Peyer's patch (tissue), 4 donors: ENCODE results near the gene SNX12. TPM values are rescaled to one million over a fixed set of nuclear protein-coding genes. Genes with fewer than 3 reads are reported as not detected.

Source experiments
- DNase-seq, 3 donors: peaks; one replicate each; pipeline ENCODE4 v3.0.0-alpha.2; 2017 to 2019
- H3K27ac ChIP-seq, 4 donors: fragments of 200-600 bp; sonication (generic); one replicate each; pipeline ENCODE4 v1.5.1; 2016 to 2019
- H3K27me3 ChIP-seq, 2 donors: fragments of 200-600 bp; sonication (generic); one replicate each; pipeline ENCODE4 v1.5.1; 2019
- H3K36me3 ChIP-seq, 3 donors: fragments of 200-600 bp; sonication (generic); one replicate each; pipeline ENCODE4 v1.5.1; 2016 to 2019
- H3K4me1 ChIP-seq, 4 donors: fragments of 200-600 bp; sonication (generic); one replicate each; pipeline ENCODE4 v1.5.1; 2016 to 2019
- H3K4me3 ChIP-seq, 4 donors: fragments of 200-600 bp; sonication (generic); 1 replicate in 3 of 4; 2 replicates in 1 of 4; pipeline ENCODE4 v1.5.1; 2016 to 2019; ENCODE audit warnings: mild to moderate bottlenecking in 1 of 4
- H3K9me3 ChIP-seq, 4 donors: fragments of 200-600 bp; sonication (generic); one replicate each; pipeline ENCODE4 v1.5.1; 2016 to 2019; ENCODE audit warnings: mild to moderate bottlenecking in 1 of 4
- POLR2A ChIP-seq, 2 donors: fragments of 450-650 bp; IDR thresholded peaks; one replicate each; pipeline ENCODE4 v1.5.1; 2017; ENCODE audit warnings: antibody characterized with exemption in 2 of 2, mild to moderate bottlenecking in 2 of 2, moderate library complexity in 2 of 2
- total RNA-seq, 4 donors: library from RNA; depleted of rRNA; stranded (reverse); fragments of >200 nt; gene quantifications; one replicate each; pipeline ENCODE4 v1.1.0, GENCODE V29; 2016
- TF ChIP-seq, protein P1 (sequence below), 6 experiments: fragments of 450-650 bp in 4 of 6; fragments of 200-600 bp in 2 of 6; sonication (generic) in 1 of 6; IDR thresholded peaks; one replicate each; pipeline ENCODE4 v1.5.1; 2017 to 2019; ENCODE audit warnings: antibody characterized with exemption in 6 of 6, mild to moderate bottlenecking in 3 of 6, moderate library complexity in 1 of 6

Gene SNX12
- total RNA-seq, 4 donors from 2014 or later: 62.7 to 108 (median 67.5) TPM

DNA sequence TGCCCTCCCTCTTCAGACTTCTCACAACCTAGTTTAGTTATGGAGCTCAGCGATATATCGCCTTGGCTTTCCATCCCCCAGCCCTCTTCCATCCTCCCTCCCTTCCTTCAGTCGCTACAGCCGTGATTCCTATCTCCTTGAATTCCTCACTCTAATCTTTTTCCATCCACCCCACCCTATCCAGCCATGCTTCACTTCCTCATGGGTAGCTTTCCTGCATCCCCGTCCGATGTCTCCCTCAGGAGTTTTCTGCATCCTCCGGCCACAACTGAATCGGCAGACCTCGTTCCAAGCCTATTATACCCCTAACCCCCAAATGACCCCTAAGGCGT is 456 bp downstream of the SNX12 start:
- no peaks in the 10 kb centered on the region for H3K27me3 ChIP-seq
- H3K9me3 ChIP-seq: no peaks in the 10 kb centered on the region
- H3K4me1 ChIP-seq: peaks cover 0 to 8% (median 2%) of the 10 kb centered on the region in 4 donors
- TF ChIP-seq, protein P1, sequence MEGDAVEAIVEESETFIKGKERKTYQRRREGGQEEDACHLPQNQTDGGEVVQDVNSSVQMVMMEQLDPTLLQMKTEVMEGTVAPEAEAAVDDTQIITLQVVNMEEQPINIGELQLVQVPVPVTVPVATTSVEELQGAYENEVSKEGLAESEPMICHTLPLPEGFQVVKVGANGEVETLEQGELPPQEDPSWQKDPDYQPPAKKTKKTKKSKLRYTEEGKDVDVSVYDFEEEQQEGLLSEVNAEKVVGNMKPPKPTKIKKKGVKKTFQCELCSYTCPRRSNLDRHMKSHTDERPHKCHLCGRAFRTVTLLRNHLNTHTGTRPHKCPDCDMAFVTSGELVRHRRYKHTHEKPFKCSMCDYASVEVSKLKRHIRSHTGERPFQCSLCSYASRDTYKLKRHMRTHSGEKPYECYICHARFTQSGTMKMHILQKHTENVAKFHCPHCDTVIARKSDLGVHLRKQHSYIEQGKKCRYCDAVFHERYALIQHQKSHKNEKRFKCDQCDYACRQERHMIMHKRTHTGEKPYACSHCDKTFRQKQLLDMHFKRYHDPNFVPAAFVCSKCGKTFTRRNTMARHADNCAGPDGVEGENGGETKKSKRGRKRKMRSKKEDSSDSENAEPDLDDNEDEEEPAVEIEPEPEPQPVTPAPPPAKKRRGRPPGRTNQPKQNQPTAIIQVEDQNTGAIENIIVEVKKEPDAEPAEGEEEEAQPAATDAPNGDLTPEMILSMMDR (IDR thresholded peaks at IDR 0.05): no peak
- TF ChIP-seq POLR2A (IDR thresholded peaks at IDR 0.05): no peak
- DNase-seq: no peak
- H3K4me3 ChIP-seq: peak overlapping the region; percentile 46 to 73 (median 64)
- no peaks in the 10 kb centered on the region for H3K36me3 ChIP-seq
- peak overlapping the region; percentile 73 to 91 (median 85) for H3K27ac ChIP-seq

DNA sequence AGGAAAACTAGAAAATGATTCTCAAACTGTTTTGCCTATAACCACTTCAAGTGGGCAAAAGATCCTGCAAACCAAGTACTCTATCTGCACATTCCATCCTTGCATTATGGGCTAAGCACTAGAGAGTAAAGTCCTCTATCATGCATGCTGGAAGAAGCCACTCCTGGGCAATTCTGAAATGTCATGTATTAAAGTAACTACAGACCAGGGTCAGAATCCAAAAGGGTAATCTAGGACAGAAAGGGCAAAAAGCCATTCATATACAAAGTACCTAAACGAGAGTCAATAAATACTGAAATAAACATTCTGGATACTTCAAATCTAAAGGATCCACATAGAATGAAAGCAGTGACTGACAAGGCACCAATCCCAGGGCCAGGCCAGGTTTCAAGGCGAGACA is 1.0 kb downstream of the SNX12 start:
- no peaks in the 10 kb centered on the region for H3K9me3 ChIP-seq
- peaks cover 0 to 8% (median 2%) of the 10 kb centered on the region in 4 donors for H3K4me1 ChIP-seq
- no peaks in the 10 kb centered on the region for H3K27me3 ChIP-seq
- peak overlapping the region; percentile 46 to 73 (median 64) for H3K4me3 ChIP-seq
- no peak for DNase-seq
- H3K27ac ChIP-seq: peak overlapping the region in 3 of 4 donors; percentile 73 to 91 (median 88)
- H3K36me3 ChIP-seq: no peaks in the 10 kb centered on the region
- no peak for TF ChIP-seq POLR2A (IDR thresholded peaks at IDR 0.05)
- TF ChIP-seq, protein P1 (IDR thresholded peaks at IDR 0.05): no peak

DNA sequence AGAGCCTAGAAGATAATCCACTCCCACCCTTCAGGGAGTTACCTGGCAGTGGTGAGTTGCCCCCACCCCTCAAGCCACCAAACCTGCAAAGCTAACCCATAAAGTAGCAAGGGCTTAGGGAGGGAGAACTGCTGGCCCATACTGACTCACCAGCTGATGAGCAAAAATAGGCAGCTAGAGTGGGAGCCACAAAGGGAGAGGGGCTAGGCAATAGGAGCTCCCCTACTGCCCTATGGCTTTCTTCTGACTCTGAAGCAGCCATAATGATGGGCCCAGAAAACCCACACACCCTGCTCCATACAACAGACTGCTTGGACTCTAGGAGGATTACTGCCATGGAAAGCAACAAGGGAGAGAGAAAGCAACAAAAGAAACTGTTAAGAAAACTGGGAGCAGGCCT is 8.0 kb downstream of the SNX12 start:
- peaks cover 0 to 24% (median 0%) of the 10 kb centered on the region in 3 donors for H3K36me3 ChIP-seq
- TF ChIP-seq, protein P1 (IDR thresholded peaks at IDR 0.05): no peak
- TF ChIP-seq POLR2A (IDR thresholded peaks at IDR 0.05): no peak
- no peaks in the 10 kb centered on the region for H3K4me1 ChIP-seq
- no peak for DNase-seq
- H3K4me3 ChIP-seq: no peak overlapping the region
- no peak overlapping the region for H3K27ac ChIP-seq
- H3K9me3 ChIP-seq: no peaks in the 10 kb centered on the region
- no peaks in the 10 kb centered on the region for H3K27me3 ChIP-seq

DNA sequence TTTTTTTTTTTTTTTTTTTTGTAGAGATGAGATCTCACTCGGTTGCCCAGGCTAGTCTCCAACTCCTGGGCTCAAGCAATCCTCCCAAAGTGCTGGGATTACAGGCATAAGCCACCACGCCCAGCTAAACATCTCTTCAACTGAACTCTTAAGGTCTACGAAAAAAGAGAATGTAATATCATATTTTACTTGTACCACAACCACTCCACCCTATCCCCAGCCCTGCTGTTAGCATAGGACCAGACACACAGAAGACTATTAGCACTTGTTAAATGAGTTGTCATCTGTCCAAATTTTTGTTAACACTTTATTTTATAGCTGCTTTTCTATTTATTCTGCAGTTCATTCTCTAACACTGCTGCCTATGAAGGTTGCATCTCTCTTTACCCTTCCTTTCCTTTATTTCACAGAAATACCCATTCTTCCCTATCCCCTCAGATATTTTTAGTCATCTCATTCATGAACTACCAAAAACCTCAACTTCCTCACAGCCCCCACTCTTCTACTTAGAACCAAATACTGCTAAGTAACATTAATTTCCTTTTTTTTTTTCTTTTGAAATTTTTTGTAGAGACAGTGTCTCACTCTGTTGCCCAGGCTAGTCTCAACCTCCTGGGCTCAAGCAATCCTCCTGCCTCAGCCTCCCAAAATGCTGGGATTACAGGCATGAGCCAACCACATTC is 10.1 kb downstream of the SNX12 start:
- TF ChIP-seq, protein P1 (IDR thresholded peaks at IDR 0.05): no peak
- TF ChIP-seq POLR2A (IDR thresholded peaks at IDR 0.05): no peak
- Histone ChIP-seq H3K27ac (no peak overlapping the region), H3K9me3 (no peaks in the 10 kb centered on the region), H3K4me3 (no peak overlapping the region), H3K27me3 (no peaks in the 10 kb centered on the region), H3K4me1 (no peaks in the 10 kb centered on the region), H3K36me3 (peaks cover 0 to 24% (median 0%) of the 10 kb centered on the region in 3 donors)
- no peak for DNase-seq

DNA sequence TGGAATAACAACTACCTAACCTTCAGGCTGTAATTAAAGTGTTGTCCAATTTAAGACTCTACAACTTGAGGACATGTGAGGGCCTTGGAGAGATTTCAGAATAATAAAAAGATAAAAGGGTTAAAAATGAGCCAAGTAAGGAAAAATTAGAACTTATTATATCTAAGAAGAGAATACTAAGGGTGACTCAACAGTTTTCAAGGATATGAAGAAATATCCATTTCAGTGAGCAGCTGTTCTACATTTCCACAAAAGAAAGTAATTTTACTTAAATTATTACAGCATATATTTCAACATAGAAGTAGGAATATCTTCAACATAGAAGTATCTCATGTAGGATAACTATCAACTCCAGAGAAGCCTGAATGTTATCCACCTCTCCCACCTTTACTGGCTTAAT is 11.3 kb downstream of the SNX12 start:
- Histone ChIP-seq H3K4me1 (no peaks in the 10 kb centered on the region), H3K9me3 (no peaks in the 10 kb centered on the region), H3K36me3 (peaks cover 0 to 23% (median 0%) of the 10 kb centered on the region in 3 donors), H3K4me3 (no peak overlapping the region), H3K27me3 (no peaks in the 10 kb centered on the region), H3K27ac (no peak overlapping the region)
- TF ChIP-seq POLR2A (IDR thresholded peaks at IDR 0.05): no peak
- TF ChIP-seq, protein P1 (IDR thresholded peaks at IDR 0.05): no peak
- DNase-seq: no peak
